B cell (primary cell): ENCODE results near the gene LTO1. TPM values are rescaled to one million over a fixed set of nuclear protein-coding genes. Genes with fewer than 3 reads are reported as not detected.
"Not testable (repeated sequence)": the region's sequence is repeated elsewhere in the genome, so short reads cannot be mapped to it uniquely, and the experiment has no call there.

Experiments used
- ATAC-seq: fragments of 200-7000 bp; cut with Tn5 transposase; one replicate; pipeline ENCODE4 v1.10.0; 2021; ENCODE audit warnings: low read depth, mild to moderate bottlenecking, moderate number of reproducible peaks, moderate library complexity
- CTCF ChIA-PET: fragments of 350-600 bp; sonication (Branson Sonifier 250); formaldehyde crosslinking; loops from one replicate; lab custom pipeline; 2021; ENCODE audit warnings: antibody characterized with exemption, inconsistent platforms; lab: Charles Lee
- POLR2A ChIA-PET: fragments of 350-600 bp; sonication (Branson Sonifier 250); formaldehyde crosslinking; loops from one replicate; lab custom pipeline; 2021; ENCODE audit warnings: antibody characterized with exemption; lab: Charles Lee
- DNase-seq: peaks from one replicate; pipeline ENCODE4 v3.0.0; 2013
- H2AFZ ChIP-seq: 2 replicates; pipeline ENCODE4 v1.6.1; 2012; ENCODE audit warnings: mild to moderate bottlenecking, low read depth, low read length; ENCODE audit not compliant: insufficient read depth, poor library complexity, severe bottlenecking
- H3K27ac ChIP-seq, 2 donors: 1 replicate in 1 of 2; 2 replicates in 1 of 2; pipeline ENCODE4 v1.5.1; 2012 to 2013; ENCODE audit warnings: low read length in 2 of 2, mild to moderate bottlenecking in 2 of 2, moderate library complexity in 1 of 2
- H3K27me3 ChIP-seq, 4 experiments: fragments of 200-600 bp in 1 of 4; sonication (generic) in 1 of 4; replicated peaks in 1 of 4; 1 replicate in 2 of 4; 2 replicates in 2 of 4; pipeline versions ENCODE4 v1.6.1 to v1.7.0; 2013 to 2016; ENCODE audit warnings: low read length in 3 of 4, mild to moderate bottlenecking in 2 of 4, mixed read lengths in 1 of 4, moderate library complexity in 1 of 4; ENCODE audit not compliant: insufficient read depth in 4 of 4, control insufficient read depth in 3 of 4; ENCODE audit errors: control extremely low read depth in 1 of 4
- H3K36me3 ChIP-seq, 2 experiments: replicated peaks in 1 of 2; 1 replicate in 1 of 2; 2 replicates in 1 of 2; pipeline versions ENCODE4 v1.6.1 to v1.7.1; 2013; ENCODE audit warnings: low read length in 1 of 2; ENCODE audit not compliant: insufficient read depth in 2 of 2, control insufficient read depth in 1 of 2; ENCODE audit errors: control extremely low read depth in 1 of 2, extremely low read depth in 1 of 2
- H3K4me1 ChIP-seq, 2 donors: fragments of 200-600 bp in 1 of 2; sonication (generic) in 1 of 2; 1 replicate in 1 of 2; 2 replicates in 1 of 2; pipeline versions ENCODE4 v1.5.1 to v1.6.1; 2013 to 2017; ENCODE audit warnings: low read length in 2 of 2; ENCODE audit not compliant: control insufficient read depth in 2 of 2, insufficient read depth in 2 of 2
- H3K4me2 ChIP-seq: replicated peaks from 2 replicates; pipeline ENCODE3; 2012; ENCODE audit warnings: mild to moderate bottlenecking, low read depth, low read length; ENCODE audit not compliant: poor library complexity, severe bottlenecking
- H3K4me3 ChIP-seq, 5 experiments: fragments of 200-600 bp in 1 of 5; sonication (generic) in 1 of 5; 1 replicate in 3 of 5; 2 replicates in 2 of 5; pipeline versions ENCODE4 v1.5.1 to v1.7.0; 2011 to 2016; ENCODE audit warnings: low read length in 4 of 5, mild to moderate bottlenecking in 4 of 5, low read depth in 2 of 5, control low read depth in 1 of 5, moderate library complexity in 1 of 5; ENCODE audit not compliant: insufficient read depth in 1 of 5; ENCODE audit errors: control extremely low read depth in 1 of 5, extremely low read depth in 1 of 5
- H3K79me2 ChIP-seq: fragments of 200-600 bp; sonication (generic); one replicate; pipeline ENCODE4 v1.6.0; 2016; ENCODE audit warnings: low read length; ENCODE audit not compliant: control insufficient read depth, insufficient read depth
- H3K9ac ChIP-seq: fragments of 200-600 bp; sonication (generic); 2 replicates; pipeline ENCODE4 v1.6.1; 2017; ENCODE audit warnings: mild to moderate bottlenecking, low read length, moderate library complexity
- H3K9me3 ChIP-seq, 3 donors: one replicate each; pipeline versions ENCODE4 v1.6.1 to v1.7.1; 2013; ENCODE audit warnings: low read length in 2 of 3; ENCODE audit not compliant: control insufficient read depth in 2 of 3, insufficient read depth in 1 of 3; ENCODE audit errors: control extremely low read depth in 1 of 3
- H4K20me1 ChIP-seq: 2 replicates; pipeline ENCODE4 v1.6.0; 2012; ENCODE audit warnings: mild to moderate bottlenecking, low read length; ENCODE audit not compliant: insufficient read depth, control insufficient read depth, poor library complexity, severe bottlenecking
- H3K27ac Mint-ChIP-seq: one replicate; pipeline ENCODE4 v1.8.0; 2021; ENCODE audit warnings: mixed read lengths
- H3K27me3 Mint-ChIP-seq: one replicate; pipeline ENCODE4 v1.8.0; 2021; ENCODE audit warnings: mixed read lengths
- H3K4me1 Mint-ChIP-seq: one replicate; pipeline ENCODE4 v1.8.0; 2021; ENCODE audit warnings: mixed read lengths
- H3K4me3 Mint-ChIP-seq: one replicate; pipeline ENCODE4 v1.8.0; 2021; ENCODE audit warnings: mixed read lengths
- H3K9me3 Mint-ChIP-seq: one replicate; pipeline ENCODE4 v1.8.0; 2022; ENCODE audit warnings: mixed read lengths; ENCODE audit not compliant: insufficient read depth
- EZH2 ChIP-seq: IDR thresholded peaks from 2 replicates; pipeline ENCODE4 v1.6.1; 2012; ENCODE audit warnings: borderline replicate concordance, low read depth, mild to moderate bottlenecking, moderate library complexity, low read length; ENCODE audit not compliant: insufficient read depth, poor library complexity, severe bottlenecking
- WGBS: methylation state at CpG from one replicate; pipeline ENCODE4 v1.1.5; 2013; ENCODE audit warnings: missing lambda C conversion rate; ENCODE audit not compliant: insufficient coverage; 5-methylcytosine and 5-hydroxymethylcytosine counted together
- intact Hi-C: fragments of 100-400 bp; cut with micrococcal nuclease; formaldehyde crosslinking; loops from one replicate; pipeline ENCODE4 v1.10.0; 2022
- polyA plus RNA-seq: library from polyadenylated mRNA; depleted of rRNA; stranded (reverse); fragments of >200 nt; gene quantifications from 2 replicates; pipeline ENCODE4 v1.2.3, GENCODE V29; 2012
- total RNA-seq, 2 donors: library from RNA; stranded (reverse); fragments of 120-200 nt in 1 of 2; gene quantifications; 1 replicate in 1 of 2; 2 replicates in 1 of 2; pipeline versions ENCODE4 v1.2.3 to v1.2.4, GENCODE V29; 2013 to 2022
- TF ChIP-seq, protein P1 (sequence below): fragments of 200-600 bp; IDR thresholded peaks from one replicate; pipeline ENCODE4 v1.8.0; 2022; ENCODE audit warnings: antibody characterized with exemption, mild to moderate bottlenecking

LTO1 gene
- total and polyA plus RNA-seq, 2 donors (not counting 1 experiment from before 2014, with no cell fraction given): 44.4 to 68.8 TPM

GRCh38 chr11:69625476-69625875 is 49.7 kb downstream of the LTO1 start:
- H4K20me1 ChIP-seq: no peaks in the 10 kb centered on the region
- H3K36me3 ChIP-seq: no peaks in the 10 kb centered on the region
- no peak overlapping the region for H2AFZ ChIP-seq
- Mint-ChIP-seq H3K4me1 (no peaks in the 10 kb centered on the region), H3K4me3 (no peak overlapping the region), H3K27me3 (peaks cover 40% of the 10 kb centered on the region), H3K27ac (no peak overlapping the region), H3K9me3 (no peaks in the 10 kb centered on the region)
- TF ChIP-seq, protein P1, sequence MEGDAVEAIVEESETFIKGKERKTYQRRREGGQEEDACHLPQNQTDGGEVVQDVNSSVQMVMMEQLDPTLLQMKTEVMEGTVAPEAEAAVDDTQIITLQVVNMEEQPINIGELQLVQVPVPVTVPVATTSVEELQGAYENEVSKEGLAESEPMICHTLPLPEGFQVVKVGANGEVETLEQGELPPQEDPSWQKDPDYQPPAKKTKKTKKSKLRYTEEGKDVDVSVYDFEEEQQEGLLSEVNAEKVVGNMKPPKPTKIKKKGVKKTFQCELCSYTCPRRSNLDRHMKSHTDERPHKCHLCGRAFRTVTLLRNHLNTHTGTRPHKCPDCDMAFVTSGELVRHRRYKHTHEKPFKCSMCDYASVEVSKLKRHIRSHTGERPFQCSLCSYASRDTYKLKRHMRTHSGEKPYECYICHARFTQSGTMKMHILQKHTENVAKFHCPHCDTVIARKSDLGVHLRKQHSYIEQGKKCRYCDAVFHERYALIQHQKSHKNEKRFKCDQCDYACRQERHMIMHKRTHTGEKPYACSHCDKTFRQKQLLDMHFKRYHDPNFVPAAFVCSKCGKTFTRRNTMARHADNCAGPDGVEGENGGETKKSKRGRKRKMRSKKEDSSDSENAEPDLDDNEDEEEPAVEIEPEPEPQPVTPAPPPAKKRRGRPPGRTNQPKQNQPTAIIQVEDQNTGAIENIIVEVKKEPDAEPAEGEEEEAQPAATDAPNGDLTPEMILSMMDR: no peak
- TF ChIP-seq EZH2: no peak
- DNase-seq: no peak
- H3K27ac ChIP-seq: no peak overlapping the region
- POLR2A ChIA-PET: no interaction called here
- CTCF ChIA-PET: no interaction called here
- no peak for ATAC-seq
- no peaks in the 10 kb centered on the region for H3K79me2 ChIP-seq
- peaks cover 0 to 9% (median 0%) of the 10 kb centered on the region in 4 experiments for H3K27me3 ChIP-seq
- no peak overlapping the region for H3K4me2 ChIP-seq
- no peak overlapping the region for H3K9ac ChIP-seq
- H3K9me3 ChIP-seq: peaks cover 0 to 33% (median 13%) of the 10 kb centered on the region in 3 donors
- no peak overlapping the region for H3K4me3 ChIP-seq
- H3K4me1 ChIP-seq: no peaks in the 10 kb centered on the region
- intact Hi-C loops: no loop called here
- 82% methylated on average over 2 of the region's 10 CpGs for WGBS

DNA sequence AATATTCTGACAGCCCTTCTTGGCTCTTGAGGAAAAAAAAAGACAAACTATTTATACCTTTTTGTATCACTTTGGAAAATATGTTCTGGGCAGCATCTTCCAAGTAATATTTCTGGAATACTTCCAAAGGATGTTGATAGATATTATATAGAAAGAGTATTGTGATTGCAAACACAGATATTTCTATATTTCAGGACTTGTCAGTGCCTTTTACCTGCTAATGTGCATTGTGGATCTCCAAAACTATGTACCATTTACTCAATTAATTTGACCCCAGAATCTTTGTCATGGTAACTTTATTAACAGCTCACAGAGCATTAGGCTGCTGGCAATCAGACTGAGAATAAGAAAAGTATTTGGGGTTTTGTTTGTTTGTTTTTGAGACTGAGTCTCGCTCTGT is 50.9 kb downstream of the LTO1 start:
- Histone ChIP-seq H4K20me1 (no peaks in the 10 kb centered on the region), H3K9ac (no peak overlapping the region), H3K9me3 (peaks cover 0 to 21% (median 2%) of the 10 kb centered on the region in 3 donors), H3K79me2 (no peaks in the 10 kb centered on the region), H2AFZ (no peak overlapping the region), H3K27ac (no peak overlapping the region), H3K4me3 (no peak overlapping the region), H3K4me1 (no peaks in the 10 kb centered on the region), H3K27me3 (peaks cover 0 to 9% (median 0%) of the 10 kb centered on the region in 4 experiments), H3K36me3 (no peaks in the 10 kb centered on the region), H3K4me2 (no peak overlapping the region)
- POLR2A ChIA-PET: no interaction called here
- intact Hi-C loops: no loop called here
- H3K4me3 Mint-ChIP-seq: no peak overlapping the region
- DNase-seq (no peak), ATAC-seq (no peak)
- no peaks in the 10 kb centered on the region for H3K9me3 Mint-ChIP-seq
- no peak overlapping the region for H3K27ac Mint-ChIP-seq
- no peaks in the 10 kb centered on the region for H3K4me1 Mint-ChIP-seq
- WGBS: 100% methylated on average over 1 of the region's 1 CpG
- peaks cover 37% of the 10 kb centered on the region for H3K27me3 Mint-ChIP-seq
- CTCF ChIA-PET: interaction anchor here (1.3 kb wide), 1 partner anchor 19 kb away, joined by 3 read pairs; no protein-coding TSS in a partner anchor
- TF ChIP-seq, protein P1: no peak
- no peak for TF ChIP-seq EZH2

- CTCF ChIA-PET, H3K9ac ChIP-seq, H3K4me1 ChIP-seq, H3K36me3 ChIP-seq, DNase-seq, H3K4me3 Mint-ChIP-seq, H3K4me3 ChIP-seq, H3K4me2 ChIP-seq, intact Hi-C loops, H3K9me3 ChIP-seq, H3K9me3 Mint-ChIP-seq, H4K20me1 ChIP-seq, POLR2A ChIA-PET, H3K79me2 ChIP-seq, H3K4me1 Mint-ChIP-seq, H2AFZ ChIP-seq, H3K27ac Mint-ChIP-seq, H3K27ac ChIP-seq, ATAC-seq, H3K27me3 ChIP-seq: not testable (repeated sequence)
- peaks cover 31% of the 10 kb centered on the region for H3K27me3 Mint-ChIP-seq
- 89% methylated on average over 5 of the region's 8 CpGs for WGBS
These were observed 53.0 kb downstream of the LTO1 start for GRCh38 chr11:69622097-69622681.
